Esophagus squamous epithelium (tissue), 5 donors: ENCODE measurements around the gene IFT43. TPM values are rescaled to one million over a fixed set of nuclear protein-coding genes. Genes with fewer than 3 reads are reported as not detected.

ENCODE experiments used
- DNase-seq: peaks from one replicate; lab custom pipeline; 2025; lab: John Stamatoyannopoulos, UW
- H3K27ac ChIP-seq, 4 donors: fragments of 200-600 bp; sonication (generic); one replicate each; pipeline ENCODE4 v1.5.1; 2016 to 2019; ENCODE audit warnings: mild to moderate bottlenecking in 1 of 4
- H3K27me3 ChIP-seq, 4 donors: fragments of 200-600 bp; sonication (generic); 1 replicate in 3 of 4; 2 replicates in 1 of 4; pipeline versions ENCODE4 v1.5.1 to v1.6.0; 2017 to 2021; ENCODE audit warnings: antibody characterized with exemption in 1 of 4
- H3K36me3 ChIP-seq, 3 donors: fragments of 200-600 bp; sonication (generic); one replicate each; pipeline ENCODE4 v1.5.1; 2016 to 2019
- H3K4me1 ChIP-seq, 3 donors: fragments of 200-600 bp; sonication (generic); one replicate each; pipeline ENCODE4 v1.5.1; 2017 to 2019
- H3K4me3 ChIP-seq, 4 donors: fragments of 200-600 bp; sonication (generic); 1 replicate in 3 of 4; 2 replicates in 1 of 4; pipeline ENCODE4 v1.5.1; 2016 to 2019; ENCODE audit warnings: mild to moderate bottlenecking in 2 of 4, moderate library complexity in 1 of 4
- H3K9me3 ChIP-seq, 3 donors: fragments of 200-600 bp; sonication (generic); one replicate each; pipeline ENCODE4 v1.5.1; 2016 to 2019
- CTCF ChIP-seq, 6 experiments: fragments of 450-650 bp in 4 of 6; fragments of 200-600 bp in 2 of 6; sonication (generic) in 2 of 6; IDR thresholded peaks; one replicate each; pipeline ENCODE4 v1.5.1; 2016 to 2019; ENCODE audit warnings: antibody characterized with exemption in 6 of 6, mild to moderate bottlenecking in 4 of 6, moderate library complexity in 4 of 6
- POLR2A ChIP-seq, 4 donors: fragments of 450-650 bp; IDR thresholded peaks; one replicate each; pipeline ENCODE4 v1.6.1; 2017; ENCODE audit warnings: antibody characterized with exemption in 4 of 4, mild to moderate bottlenecking in 4 of 4, moderate library complexity in 3 of 4
- WGBS, 2 donors: methylation state at CpG; one replicate each; pipeline ENCODE4 v1.1.5; 2018; 5-methylcytosine and 5-hydroxymethylcytosine counted together
- intact Hi-C: fragments of 100-400 bp; cut with DNase I; formaldehyde crosslinking; loops from one replicate; pipeline ENCODE4 v1.15.0; 2022
- total RNA-seq, 4 donors: library from RNA; depleted of rRNA; stranded (reverse); fragments of >200 nt; gene quantifications; one replicate each; pipeline ENCODE4 v1.1.0, GENCODE V29; 2016
- donor health status: DM: yes; HTN: yes; CAD: no.

IFT43 gene
- total RNA-seq, 4 donors from 2014 or later, result 15.4 to 28.8 (median 17.5) TPM

- no peaks in the 10 kb centered on the region for H3K36me3 ChIP-seq
- TF ChIP-seq CTCF (IDR thresholded peaks at IDR 0.05) (no peak), POLR2A (IDR thresholded peaks at IDR 0.05) (no peak)
- H3K4me1 ChIP-seq, result no peaks in the 10 kb centered on the region
- intact Hi-C loops, result no loop called here
- no peak for DNase-seq
- H3K27me3 ChIP-seq, result no peaks in the 10 kb centered on the region
- H3K4me3 ChIP-seq, result no peak overlapping the region
- H3K27ac ChIP-seq, result no peak overlapping the region
- 82 to 94% methylated on average over 5 of the region's 5 CpGs for WGBS, 2 donors
- H3K9me3 ChIP-seq, result no peaks in the 10 kb centered on the region
These were observed 38.8 kb upstream of the IFT43 start for GRCh38 chr14:75946785-75947184.

GRCh38 chr14:75952489-75952888, 33.1 kb upstream of the IFT43 start:
- WGBS, 2 donors, result 92 to 96% methylated on average over 3 of the region's 3 CpGs
- no peaks in the 10 kb centered on the region for H3K27me3 ChIP-seq
- H3K4me3 ChIP-seq, result no peak overlapping the region
- peaks cover 0 to 12% (median 0%) of the 10 kb centered on the region in 3 donors for H3K36me3 ChIP-seq
- intact Hi-C loops, result no loop called here
- DNase-seq, result no peak
- no peaks in the 10 kb centered on the region for H3K9me3 ChIP-seq
- TF ChIP-seq POLR2A (IDR thresholded peaks at IDR 0.05), result no peak
- no peak for TF ChIP-seq CTCF (IDR thresholded peaks at IDR 0.05)
- no peak overlapping the region for H3K27ac ChIP-seq
- no peaks in the 10 kb centered on the region for H3K4me1 ChIP-seq

- no peak for TF ChIP-seq CTCF (IDR thresholded peaks at IDR 0.05)
- no peak for TF ChIP-seq POLR2A (IDR thresholded peaks at IDR 0.05)
- Histone ChIP-seq H3K36me3 (peaks cover 0 to 65% (median 5%) of the 10 kb centered on the region in 3 donors), H3K27ac (no peak overlapping the region), H3K4me1 (no peaks in the 10 kb centered on the region), H3K27me3 (no peaks in the 10 kb centered on the region), H3K9me3 (no peaks in the 10 kb centered on the region), H3K4me3 (no peak overlapping the region)
- intact Hi-C loops, result no loop called here
- 92 to 94% methylated on average over 6 to 7 of the region's 9 CpGs for WGBS, 2 donors
- no peak for DNase-seq
These were observed 26.5 kb upstream of the IFT43 start for GRCh38 chr14:75959031-75959430.

- H3K4me1 ChIP-seq, result no peaks in the 10 kb centered on the region
- intact Hi-C loops, result no loop called here
These were observed 25.3 kb upstream of the IFT43 start for GRCh38 chr14:75960231-75960630.

GRCh38 chr14:75961662-75962061, 23.9 kb upstream of the IFT43 start:
- peaks cover 0 to 86% (median 5%) of the 10 kb centered on the region in 3 donors for H3K36me3 ChIP-seq
- intact Hi-C loops, result no loop called here
- no peaks in the 10 kb centered on the region for H3K27me3 ChIP-seq
- TF ChIP-seq POLR2A (IDR thresholded peaks at IDR 0.05) (no peak), CTCF (IDR thresholded peaks at IDR 0.05) (no peak)
- no peaks in the 10 kb centered on the region for H3K4me1 ChIP-seq
- WGBS, 2 donors, result 69 to 80% methylated on average over 3 of the region's 3 CpGs
- H3K4me3 ChIP-seq, result no peak overlapping the region
- H3K9me3 ChIP-seq, result no peaks in the 10 kb centered on the region
- no peak overlapping the region for H3K27ac ChIP-seq
- DNase-seq, result no peak

More at GRCh38 chr14:75960231-75960630, 25.3 kb upstream of the IFT43 start:
- no peaks in the 10 kb centered on the region for H3K27me3 ChIP-seq
- H3K4me3 ChIP-seq, result no peak overlapping the region
- no peaks in the 10 kb centered on the region for H3K9me3 ChIP-seq
- H3K27ac ChIP-seq, result no peak overlapping the region
- no peak for DNase-seq
- WGBS, 2 donors, result 77 to 80% methylated on average over 4 to 6 of the region's 6 CpGs
- no peak for TF ChIP-seq CTCF (IDR thresholded peaks at IDR 0.05)
- no peak for TF ChIP-seq POLR2A (IDR thresholded peaks at IDR 0.05)
- H3K36me3 ChIP-seq, result peaks cover 0 to 72% (median 5%) of the 10 kb centered on the region in 3 donors
